HepG2 (cell line): ENCODE measurements around the gene SLC35D3. TPM values are rescaled to one million over a fixed set of nuclear protein-coding genes. Genes with fewer than 3 reads are reported as not detected.
A peak's percentile ranks its signal among the peaks of the same experiment; 100 is the strongest.

ENCODE experiments used
- ATAC-seq: fragments of 200-7000 bp; cut with Tn5 transposase; 3 replicates; pipeline ENCODE4 v1.9.1; 2020; ENCODE audit warnings: mild to moderate bottlenecking, moderate library complexity
- BruUV-seq: library from RNA; stranded (reverse); fragments of 400-500 nt; replicated peaks from 2 replicates; lab custom pipeline; 2021; lab: Mats Ljungman, UMichigan
- CTCF ChIA-PET: fragments of 300-600 bp; formaldehyde crosslinking; extraction: SDS; loops from one replicate; lab custom pipeline; 2021; ENCODE audit warnings: low total read pairs, inconsistent platforms, low intra/inter-chr PET ratio; lab: Yijun Ruan, JAX
- POLR2A ChIA-PET: fragments of 350-600 bp; sonication (Branson Sonifier 250); formaldehyde crosslinking; loops from one replicate; lab custom pipeline; 2020; ENCODE audit warnings: antibody characterized with exemption, inconsistent platforms; lab: Yijun Ruan, JAX
- DNase-seq: peaks from one replicate; pipeline ENCODE4 v3.0.0-alpha.2; 2015; ENCODE audit warnings: low spot score
- FAIRE-seq: peaks from 3 replicates; lab custom pipeline; 2011; peaks lifted over from hg19 to GRCh38; lab: Jason Lieb, UNC
- H2AFZ ChIP-seq: one replicate; pipeline ENCODE4 v1.6.1; 2011; ENCODE audit warnings: low read length, inconsistent platforms
- H3K27ac ChIP-seq: fragments of 300-600 bp; 3 replicates; pipeline ENCODE4 v1.8.0; 2011; ENCODE audit warnings: mixed run types, mild to moderate bottlenecking, mixed read lengths, low read length, inconsistent platforms; ENCODE audit not compliant: insufficient read depth; ENCODE audit errors: extremely low read length
- H3K27me3 ChIP-seq, 2 experiments: fragments of 200-600 bp in 1 of 2; 2 replicates in 1 of 2; 3 replicates in 1 of 2; pipeline versions ENCODE4 v1.6.0 to v1.8.0; 2011; ENCODE audit warnings: low read length in 2 of 2, mild to moderate bottlenecking in 2 of 2, moderate library complexity in 2 of 2, inconsistent platforms in 1 of 2; ENCODE audit not compliant: insufficient read depth in 2 of 2, control insufficient read depth in 1 of 2
- H3K36me3 ChIP-seq, 2 experiments: fragments of 200-600 bp in 1 of 2; replicated peaks in 1 of 2; 2 replicates in 1 of 2; 3 replicates in 1 of 2; pipeline versions ENCODE4 v1.5.1 to v1.8.0; 2011; ENCODE audit warnings: low read length in 2 of 2, inconsistent platforms in 1 of 2; ENCODE audit not compliant: insufficient read depth in 2 of 2, control insufficient read depth in 1 of 2
- H3K4me1 ChIP-seq: 2 replicates; pipeline ENCODE4 v1.5.1; 2012; ENCODE audit warnings: low read length, inconsistent platforms; ENCODE audit not compliant: insufficient read depth
- H3K4me2 ChIP-seq: 2 replicates; pipeline ENCODE4 v1.6.0; 2011; ENCODE audit warnings: low read depth, low read length, inconsistent platforms
- H3K4me3 ChIP-seq, 3 experiments: fragments of 200-600 bp in 1 of 3; sonication (generic), shearing (Covaris generic) in 1 of 3; replicated peaks in 1 of 3; 2 replicates each; pipeline ENCODE4 v1.5.1; 2011 to 2016; ENCODE audit warnings: low read length in 3 of 3, inconsistent platforms in 2 of 3, low read depth in 2 of 3, mild to moderate bottlenecking in 2 of 3, control low read depth in 1 of 3, mixed read lengths in 1 of 3; ENCODE audit not compliant: insufficient read depth in 1 of 3
- H3K79me2 ChIP-seq: one replicate; pipeline ENCODE4 v1.6.1; 2011; ENCODE audit warnings: low read length, inconsistent platforms; ENCODE audit not compliant: insufficient read depth
- H3K9ac ChIP-seq: 2 replicates; pipeline ENCODE4 v1.6.0; 2011; ENCODE audit warnings: mild to moderate bottlenecking, low read depth, low read length, inconsistent platforms; ENCODE audit not compliant: insufficient read depth
- H3K9me3 ChIP-seq: 2 replicates; pipeline ENCODE4 v1.5.1; 2012; ENCODE audit warnings: mild to moderate bottlenecking, low read length
- H4K20me1 ChIP-seq: 2 replicates; pipeline ENCODE4 v1.6.0; 2011; ENCODE audit warnings: inconsistent platforms, mild to moderate bottlenecking, low read length, moderate library complexity; ENCODE audit not compliant: insufficient read depth
- CAMTA2 ChIP-seq: sonication (generic); formaldehyde crosslinking; IDR thresholded peaks from 2 replicates; pipeline ENCODE4 v1.4.0; 2020; ENCODE audit warnings: mild to moderate bottlenecking, missing genetic modification reagents, borderline replicate concordance
- CBX5 ChIP-seq: sonication (generic); formaldehyde crosslinking; IDR thresholded peaks from 2 replicates; pipeline ENCODE4 v1.4.0; 2020; ENCODE audit warnings: missing genetic modification reagents, borderline replicate concordance
- ETV5 ChIP-seq: IDR thresholded peaks from 2 replicates; pipeline ENCODE4 v1.6.1; 2018; ENCODE audit warnings: missing biosample characterization, missing genetic modification reagents, inconsistent platforms, borderline replicate concordance
- MATR3 ChIP-seq: sonication (generic); formaldehyde crosslinking; IDR thresholded peaks from 2 replicates; pipeline ENCODE4 v1.4.0; 2020; ENCODE audit warnings: missing genetic modification reagents
- MEF2D ChIP-seq: sonication (generic); formaldehyde crosslinking; IDR thresholded peaks from 2 replicates; pipeline ENCODE4 v1.5.1; 2020; ENCODE audit warnings: mild to moderate bottlenecking, missing genetic modification reagents
- MIXL1 ChIP-seq: IDR thresholded peaks from 2 replicates; pipeline ENCODE4 v1.6.1; 2016
- MTA3 ChIP-seq: sonication (generic); formaldehyde crosslinking; IDR thresholded peaks from 2 replicates; pipeline ENCODE4 v1.4.0; 2020; ENCODE audit warnings: missing genetic modification reagents
- RAD21 ChIP-seq: fragments of 450-650 bp; formaldehyde crosslinking; IDR thresholded peaks from 2 replicates; pipeline ENCODE4 v1.5.0; 2020; ENCODE audit warnings: mild to moderate bottlenecking
- SMAD3 ChIP-seq: sonication (generic); formaldehyde crosslinking; IDR thresholded peaks from 2 replicates; pipeline ENCODE4 v1.4.0; 2020; ENCODE audit warnings: missing genetic modification reagents
- SMAD9 ChIP-seq: sonication (generic); formaldehyde crosslinking; IDR thresholded peaks from 2 replicates; pipeline ENCODE4 v1.5.1; 2020; ENCODE audit warnings: mild to moderate bottlenecking, missing genetic modification reagents
- SMARCE1 ChIP-seq: fragments of 450-650 bp; IDR thresholded peaks from 2 replicates; pipeline ENCODE4 v1.6.1; 2017; ENCODE audit warnings: borderline replicate concordance
- SP4 ChIP-seq: sonication (generic); formaldehyde crosslinking; IDR thresholded peaks from 2 replicates; pipeline ENCODE4 v1.8.1; 2023; ENCODE audit warnings: mild to moderate bottlenecking, missing genetic modification reagents
- SSRP1 ChIP-seq: IDR thresholded peaks from 2 replicates; pipeline ENCODE4 v1.6.1; 2016; ENCODE audit warnings: control low read depth
- TEAD3 ChIP-seq: optimal IDR thresholded peaks from 2 replicates; pipeline ENCODE3; 2016; ENCODE audit warnings: borderline replicate concordance
- XRCC5 ChIP-seq: fragments of 200-400 bp; formaldehyde crosslinking; optimal IDR thresholded peaks from 2 replicates; pipeline ENCODE3; 2017; ENCODE audit warnings: mild to moderate bottlenecking, low read length
- ZKSCAN1 ChIP-seq: fragments of 150-350 bp; IDR thresholded peaks from 2 replicates; pipeline ENCODE4 v1.6.1; 2014; ENCODE audit warnings: low read length
- ZNF207 ChIP-seq: fragments of 450-650 bp; IDR thresholded peaks from 2 replicates; pipeline ENCODE4 v1.6.1; 2016; ENCODE audit warnings: antibody characterized with exemption, borderline replicate concordance
- ZNF230 ChIP-seq: sonication (generic); formaldehyde crosslinking; IDR thresholded peaks from 2 replicates; pipeline ENCODE4 v1.4.0; 2020; ENCODE audit warnings: mild to moderate bottlenecking, missing genetic modification reagents
- ZNF232 ChIP-seq: sonication (generic); formaldehyde crosslinking; IDR thresholded peaks from 2 replicates; pipeline ENCODE4 v1.4.0; 2020; ENCODE audit warnings: missing genetic modification reagents, borderline replicate concordance
- ZNF414 ChIP-seq: sonication (generic); formaldehyde crosslinking; IDR thresholded peaks from 2 replicates; pipeline ENCODE4 v1.5.0; 2020; ENCODE audit warnings: missing genetic modification reagents
- ZNF501 ChIP-seq: sonication (generic); formaldehyde crosslinking; IDR thresholded peaks from 2 replicates; pipeline ENCODE4 v1.5.1; 2020; ENCODE audit warnings: mild to moderate bottlenecking, moderate library complexity, missing genetic modification reagents
- ZNF614 ChIP-seq: IDR thresholded peaks from 2 replicates; pipeline ENCODE4 v1.6.1; 2018; ENCODE audit warnings: missing biosample characterization, missing genetic modification reagents, inconsistent platforms, borderline replicate concordance
- ZNF670 ChIP-seq: sonication (generic); formaldehyde crosslinking; IDR thresholded peaks from 2 replicates; pipeline ENCODE4 v1.8.0; 2022; ENCODE audit warnings: mild to moderate bottlenecking, missing genetic modification reagents, borderline replicate concordance
- ZNF766 ChIP-seq: sonication (generic); formaldehyde crosslinking; IDR thresholded peaks from 2 replicates; pipeline ENCODE4 v1.5.0; 2020; ENCODE audit warnings: missing genetic modification reagents, borderline replicate concordance
- ZNF839 ChIP-seq: sonication (generic); formaldehyde crosslinking; IDR thresholded peaks from 2 replicates; pipeline ENCODE4 v1.4.0; 2020; ENCODE audit warnings: missing genetic modification reagents, mild to moderate bottlenecking, borderline replicate concordance
- WGBS: methylation state at CpG from one replicate; pipeline ENCODE4 v1.1.6; 2017; ENCODE audit warnings: low lambda C conversion rate; 5-methylcytosine and 5-hydroxymethylcytosine counted together
- in situ Hi-C: cut with HindIII; loops from 2 replicates; pipeline ENCODE4 v1.10.0; 2017; ENCODE audit warnings: low pct_unique_long_range_greater_than_20kb; ENCODE audit not compliant: extremely low pct_ligation_motif_present
- intact Hi-C: fragments of 100-400 bp; cut with micrococcal nuclease; formaldehyde crosslinking; loops from one replicate; pipeline ENCODE4 v1.10.0; 2022; ENCODE audit not compliant: unreplicated experiment
- polyA plus RNA-seq, 8 experiments: library from polyadenylated mRNA; depleted of rRNA in 3 of 8; stranded (reverse) in 7 of 8; unstranded in 1 of 8; fragments of >200 nt; fragmentation: Illumina TruSeq in 4 of 8; extraction: Trizol in 4 of 8; gene quantifications; 2 replicates each; pipeline versions ENCODE4 v1.2.1 to v1.2.3, GENCODE V29; 2011 to 2016; ENCODE audit warnings: low read depth in 4 of 8, missing spikeins in 1 of 8, mixed read lengths in 1 of 8; ENCODE audit not compliant: insufficient read depth in 1 of 8
- total RNA-seq, 5 experiments: library from RNA; depleted of rRNA; stranded (reverse); fragments of >200 nt; fragmentation: Illumina TruSeq; extraction: Trizol; gene quantifications; 2 replicates each; pipeline ENCODE4 v1.2.3, GENCODE V29; 2016; ENCODE audit warnings: low read depth in 1 of 5
- TF ChIP-seq, protein P1 (sequence below): IDR thresholded peaks from 2 replicates; pipeline ENCODE4 v1.6.1; 2016; ENCODE audit warnings: control low read depth

Gene SLC35D3
- total and polyA plus RNA-seq, 2 of the 13 experiments (the other 11 are each of a cell fraction or from before 2014, with no cell fraction given): not detected

DNA sequence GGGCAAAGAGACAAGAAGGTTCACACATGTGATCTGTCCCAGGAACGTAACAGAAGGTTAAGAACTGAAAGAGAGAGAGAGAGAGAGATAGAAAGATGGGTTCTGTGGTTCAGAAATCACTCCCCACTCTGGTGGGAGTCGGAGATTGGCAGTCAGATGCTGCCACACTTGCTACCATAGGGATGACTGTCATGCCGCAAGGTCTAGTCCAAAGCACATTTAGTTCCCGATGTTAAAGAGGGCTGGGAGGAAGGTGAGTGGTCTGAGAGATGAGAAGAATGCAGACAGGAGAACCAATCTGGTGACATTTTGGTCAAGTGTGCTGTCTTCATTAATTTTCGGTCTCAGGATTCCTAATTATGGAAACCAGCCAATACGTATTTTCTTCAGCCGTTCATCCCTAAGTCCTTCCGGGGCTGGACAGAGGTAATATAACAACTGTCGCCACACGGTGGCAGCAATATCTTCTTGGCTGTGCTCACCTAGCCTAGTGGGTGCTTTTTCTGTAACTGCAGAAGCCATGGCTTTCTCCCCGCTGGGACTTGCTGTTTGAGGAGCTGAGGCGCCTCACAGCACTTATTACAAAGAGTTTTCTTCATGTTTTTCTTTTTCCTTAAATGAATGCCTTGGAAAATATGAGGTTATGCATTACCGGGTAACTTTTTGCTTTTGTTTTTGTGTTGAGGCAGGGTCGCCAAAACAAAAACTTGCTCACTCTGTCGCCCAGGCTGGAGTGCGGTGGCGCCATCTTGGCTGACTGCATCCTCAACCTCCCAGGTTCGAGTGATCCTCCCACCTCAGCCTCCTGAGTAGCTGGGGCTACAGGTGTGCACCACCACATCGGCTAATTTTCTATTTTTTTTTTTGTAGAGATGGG is 46.0 kb downstream of the SLC35D3 start:
- Histone ChIP-seq H3K9ac (no peak overlapping the region), H4K20me1 (no peaks in the 10 kb centered on the region), H3K79me2 (no peaks in the 10 kb centered on the region), H3K36me3 (no peaks in the 10 kb centered on the region), H3K9me3 (no peaks in the 10 kb centered on the region), H3K4me3 (no peak overlapping the region), H3K27me3 (peaks cover 0 to 7% of the 10 kb centered on the region in 2 experiments; a peak in 1 of 5 replicates), H3K4me1 (no peaks in the 10 kb centered on the region), H2AFZ (no peak overlapping the region), H3K4me2 (no peak overlapping the region), H3K27ac (no peak overlapping the region)
- DNase-seq: peak; percentile 69
- CTCF ChIA-PET: interaction anchor here (0.9 to 1.3 kb wide), 3 partner anchors 45 to 674 kb away, joined by 3 to 5 read pairs (median 3); no protein-coding TSS in a partner anchor
- BruUV-seq: no TSS peak
- in situ Hi-C loops: loop anchor here (25.0 kb wide), 1 partner anchor 669 kb away; no protein-coding TSS in a partner anchor
- ATAC-seq: peak; percentile 99
- POLR2A ChIA-PET: no interaction called here
- WGBS: 43% methylated on average over 19 of the region's 19 CpGs
- intact Hi-C loops: loop anchor here (1.0 to 5.0 kb wide), 4 partner anchors 46 to 673 kb away; no protein-coding TSS in a partner anchor
- peak; percentile 99 for FAIRE-seq
- TF ChIP-seq ZNF414 (CRISPR knock-in tag) (no peak), ZNF501 (CRISPR knock-in tag) (peak; percentile 37; the same call in 1 of the 2 replicates), MATR3 (CRISPR knock-in tag) (no peak), ETV5 (CRISPR knock-in tag) (peak; percentile 35; the same call in 1 of the 2 replicates), ZNF839 (no peak), SMARCE1 (no peak), ZNF766 (CRISPR knock-in tag) (no peak), CAMTA2 (CRISPR knock-in tag) (no peak), SMAD3 (CRISPR knock-in tag) (no peak), ZNF670 (CRISPR knock-in tag) (no peak), ZNF232 (CRISPR knock-in tag) (no peak), MEF2D (CRISPR knock-in tag) (no peak), ZKSCAN1 (peak; percentile 94), MTA3 (CRISPR knock-in tag) (no peak), SMAD9 (no peak), TEAD3 (peak; percentile 20), RAD21 (peak; percentile 62), CBX5 (CRISPR knock-in tag) (peak; percentile 49; the same call in 1 of the 2 replicates), ZNF207 (no peak), SSRP1 (CRISPR knock-in tag) (no peak), XRCC5 (peak; percentile 72), SP4 (CRISPR knock-in tag) (no peak), ZNF614 (CRISPR knock-in tag) (0 out of 2 replicates have a peak, but pooled peaks have one; percentile 36), MIXL1 (CRISPR knock-in tag) (peak; percentile 60; the same call in 1 of the 2 replicates), ZNF230 (CRISPR knock-in tag) (no peak)
- TF ChIP-seq, protein P1, sequence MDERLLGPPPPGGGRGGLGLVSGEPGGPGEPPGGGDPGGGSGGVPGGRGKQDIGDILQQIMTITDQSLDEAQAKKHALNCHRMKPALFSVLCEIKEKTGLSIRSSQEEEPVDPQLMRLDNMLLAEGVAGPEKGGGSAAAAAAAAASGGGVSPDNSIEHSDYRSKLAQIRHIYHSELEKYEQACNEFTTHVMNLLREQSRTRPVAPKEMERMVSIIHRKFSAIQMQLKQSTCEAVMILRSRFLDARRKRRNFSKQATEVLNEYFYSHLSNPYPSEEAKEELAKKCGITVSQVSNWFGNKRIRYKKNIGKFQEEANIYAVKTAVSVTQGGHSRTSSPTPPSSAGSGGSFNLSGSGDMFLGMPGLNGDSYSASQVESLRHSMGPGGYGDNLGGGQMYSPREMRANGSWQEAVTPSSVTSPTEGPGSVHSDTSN (CRISPR knock-in tag): no peak
